ENCODE data around the gene PTGFRN.
"Not testable (repeated sequence)": the region's sequence is repeated elsewhere in the genome, so short reads cannot be mapped to it uniquely, and the experiment has no call there.

The PTGFRN gene

DNA sequence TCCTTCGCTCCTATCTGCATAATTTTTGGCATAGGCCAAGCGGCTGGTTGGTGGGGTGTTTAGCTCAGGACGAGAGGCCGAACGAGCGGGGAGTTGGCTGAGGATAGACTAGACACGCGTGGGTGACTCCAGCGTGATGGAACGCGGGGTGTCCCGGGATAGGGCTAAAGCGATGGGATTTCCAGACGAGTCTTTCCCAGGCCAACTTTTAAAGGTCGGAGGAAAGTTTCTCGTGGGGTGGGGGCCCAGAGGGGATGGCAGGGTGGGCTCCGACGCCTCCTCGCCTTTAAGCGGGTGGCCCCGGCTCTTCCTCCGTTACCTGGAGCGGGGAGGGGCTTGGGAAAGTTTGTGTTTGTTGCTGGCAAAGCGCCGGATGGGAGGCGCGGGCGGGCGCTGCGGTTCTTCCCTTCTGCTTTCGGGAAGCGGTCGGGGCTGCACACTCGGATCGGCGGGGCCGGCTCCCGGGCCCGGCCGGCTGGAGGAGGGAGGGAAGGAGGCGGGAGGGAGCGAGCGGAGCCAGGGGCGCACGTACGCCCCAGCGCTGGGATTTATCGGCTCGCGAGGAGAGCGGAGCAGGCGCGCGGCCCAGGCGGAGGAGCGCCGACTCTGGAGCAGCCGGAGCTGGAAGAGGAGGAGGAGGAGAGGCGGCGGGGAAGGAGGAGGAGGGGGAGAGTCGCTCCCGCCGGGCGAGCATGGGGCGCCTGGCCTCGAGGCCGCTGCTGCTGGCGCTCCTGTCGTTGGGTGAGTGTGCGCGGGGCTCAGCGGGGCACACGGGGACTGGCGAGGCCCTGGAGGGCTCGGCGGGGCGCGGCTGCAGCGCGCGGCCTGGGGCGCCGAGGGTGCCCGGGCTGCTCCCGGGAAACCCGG, at the start of gene PTGFRN:
PTGFRN (plus strand) TSS at position 405 of the 867 bp plus-strand sequence; CDS start at position 693, 288 bp downstream.
- H3K4me3 ChIP-seq (ENCODE audit: control insufficient read depth, low read depth, low read length), result peak within 1 kb of the TSS; percentile 69
- TF ChIP-seq, protein P1, sequence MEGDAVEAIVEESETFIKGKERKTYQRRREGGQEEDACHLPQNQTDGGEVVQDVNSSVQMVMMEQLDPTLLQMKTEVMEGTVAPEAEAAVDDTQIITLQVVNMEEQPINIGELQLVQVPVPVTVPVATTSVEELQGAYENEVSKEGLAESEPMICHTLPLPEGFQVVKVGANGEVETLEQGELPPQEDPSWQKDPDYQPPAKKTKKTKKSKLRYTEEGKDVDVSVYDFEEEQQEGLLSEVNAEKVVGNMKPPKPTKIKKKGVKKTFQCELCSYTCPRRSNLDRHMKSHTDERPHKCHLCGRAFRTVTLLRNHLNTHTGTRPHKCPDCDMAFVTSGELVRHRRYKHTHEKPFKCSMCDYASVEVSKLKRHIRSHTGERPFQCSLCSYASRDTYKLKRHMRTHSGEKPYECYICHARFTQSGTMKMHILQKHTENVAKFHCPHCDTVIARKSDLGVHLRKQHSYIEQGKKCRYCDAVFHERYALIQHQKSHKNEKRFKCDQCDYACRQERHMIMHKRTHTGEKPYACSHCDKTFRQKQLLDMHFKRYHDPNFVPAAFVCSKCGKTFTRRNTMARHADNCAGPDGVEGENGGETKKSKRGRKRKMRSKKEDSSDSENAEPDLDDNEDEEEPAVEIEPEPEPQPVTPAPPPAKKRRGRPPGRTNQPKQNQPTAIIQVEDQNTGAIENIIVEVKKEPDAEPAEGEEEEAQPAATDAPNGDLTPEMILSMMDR (IDR thresholded peaks at IDR 0.05; ENCODE audit: control insufficient read depth, insufficient read depth, low read depth, low read length, missing control alignments), result no peak
- peak; percentile 18 for DNase-seq (ENCODE audit: low read depth)

DNA sequence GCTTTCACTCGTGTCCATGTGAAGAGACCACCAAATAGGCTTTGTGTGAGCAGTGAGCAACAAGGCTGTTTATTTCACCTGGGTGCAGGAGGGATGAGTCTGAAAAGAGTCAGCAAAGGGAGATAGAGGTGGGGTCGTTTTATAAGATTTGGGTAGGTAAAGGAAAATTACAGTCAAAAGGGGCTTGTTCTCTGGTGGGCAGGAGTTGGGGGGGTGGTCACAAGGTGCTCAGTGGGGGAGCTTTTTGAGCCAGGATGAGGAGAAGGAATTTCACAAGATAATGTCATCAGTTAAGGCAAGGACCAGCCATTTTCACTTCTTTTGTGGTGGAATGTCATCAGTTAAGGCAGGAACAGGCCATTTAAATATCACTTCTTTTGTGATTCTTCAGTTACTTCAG, 49.5 kb upstream of the PTGFRN start:
- not testable (repeated sequence) for H3K4me3 ChIP-seq (ENCODE audit: control insufficient read depth, low read depth, low read length); DNase-seq (ENCODE audit: low read depth)

DNA sequence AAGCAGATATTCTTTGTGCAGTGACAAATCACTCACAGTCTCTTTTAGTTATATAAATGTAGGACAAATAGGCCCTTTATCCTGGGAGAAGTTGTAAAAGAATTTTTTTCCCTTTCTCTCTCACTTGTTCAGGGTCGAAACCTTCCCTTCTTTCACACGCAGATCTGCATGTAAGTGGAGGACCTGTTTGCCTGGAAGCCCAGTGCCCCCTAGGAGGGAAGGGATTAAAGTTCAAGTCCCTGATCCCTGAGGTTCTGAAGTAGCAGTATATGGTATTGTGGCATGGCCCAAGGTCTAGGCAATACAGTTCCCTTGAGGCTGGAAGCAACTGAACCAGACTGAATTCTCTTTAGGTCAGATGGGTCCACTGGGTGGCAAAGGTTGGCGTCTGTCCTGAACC, 48.6 kb upstream of the PTGFRN start:
- no peak for DNase-seq (ENCODE audit: low read depth)
- TF ChIP-seq, protein P1 (IDR thresholded peaks at IDR 0.05; ENCODE audit: control insufficient read depth, insufficient read depth, low read depth, low read length, missing control alignments), result no peak

DNA sequence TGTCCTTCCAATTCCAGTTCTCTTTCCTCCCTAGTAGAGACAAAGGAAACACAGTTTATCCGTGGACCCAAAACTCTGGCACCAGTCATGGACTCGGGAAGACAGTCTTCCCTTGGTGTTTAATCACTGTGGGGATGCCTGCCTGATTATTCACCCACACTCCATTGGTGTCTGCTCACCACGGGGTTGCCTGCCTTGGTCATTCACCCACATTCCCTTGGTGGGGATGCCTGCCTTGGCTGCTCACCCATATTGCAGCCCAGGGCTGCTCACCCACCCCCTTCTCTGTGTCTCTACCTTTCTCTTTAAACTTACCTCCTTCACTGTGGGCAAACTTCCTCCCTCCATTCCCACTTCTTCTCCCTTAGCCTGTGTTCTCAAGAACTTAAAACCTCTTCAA, 46.7 kb upstream of the PTGFRN start:
- not testable (repeated sequence) for DNase-seq (ENCODE audit: low read depth); H3K4me3 ChIP-seq (ENCODE audit: control insufficient read depth, low read depth, low read length)

More for the DNA sequence above, 48.6 kb upstream of the PTGFRN start:
- no peak overlapping the region for H3K4me3 ChIP-seq (ENCODE audit: control insufficient read depth, low read depth, low read length)

DNA sequence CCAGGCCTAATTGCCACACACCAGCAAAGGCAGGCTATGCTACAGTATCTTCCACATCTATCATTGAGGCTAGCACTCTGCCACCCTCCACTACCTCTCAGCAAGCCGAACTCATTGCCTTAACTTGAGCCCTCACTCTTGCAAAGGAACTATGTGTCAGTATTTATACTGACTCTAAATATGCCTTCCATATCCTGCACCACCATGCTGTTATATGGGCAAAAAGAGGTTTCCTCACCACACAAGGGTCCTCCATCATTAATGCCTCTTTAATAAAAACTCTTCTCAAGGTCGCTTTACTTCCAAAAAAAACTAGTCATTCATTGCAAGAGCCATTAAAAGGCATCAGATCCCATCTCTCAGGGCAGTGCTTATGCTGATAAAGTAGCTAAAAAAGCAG, 43.2 kb upstream of the PTGFRN start:
- not testable (repeated sequence) for DNase-seq (ENCODE audit: low read depth); H3K4me3 ChIP-seq (ENCODE audit: control insufficient read depth, low read depth, low read length)

DNA sequence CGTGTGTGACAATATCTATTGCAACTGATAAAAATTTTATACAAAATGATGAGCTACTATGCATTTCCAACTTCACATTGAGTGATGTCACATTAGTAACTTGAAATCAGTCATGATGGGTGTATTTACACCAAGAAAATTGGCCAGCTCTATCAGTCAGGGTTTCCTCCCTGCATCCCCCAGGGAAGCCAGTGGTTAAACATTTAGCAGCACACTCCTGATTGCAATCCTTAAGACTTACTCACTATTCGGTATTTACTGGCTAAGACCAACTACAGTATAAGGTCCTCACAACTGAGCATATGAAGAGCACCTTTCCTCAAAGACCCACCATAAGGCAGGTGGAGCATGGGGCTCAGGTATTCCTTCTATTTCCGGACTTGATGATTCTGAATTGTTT, 41.3 kb upstream of the PTGFRN start:
- no peak for DNase-seq (ENCODE audit: low read depth)
- TF ChIP-seq, protein P1 (IDR thresholded peaks at IDR 0.05; ENCODE audit: control insufficient read depth, insufficient read depth, low read depth, low read length, missing control alignments), result no peak
- no peak overlapping the region for H3K4me3 ChIP-seq (ENCODE audit: control insufficient read depth, low read depth, low read length)

DNA sequence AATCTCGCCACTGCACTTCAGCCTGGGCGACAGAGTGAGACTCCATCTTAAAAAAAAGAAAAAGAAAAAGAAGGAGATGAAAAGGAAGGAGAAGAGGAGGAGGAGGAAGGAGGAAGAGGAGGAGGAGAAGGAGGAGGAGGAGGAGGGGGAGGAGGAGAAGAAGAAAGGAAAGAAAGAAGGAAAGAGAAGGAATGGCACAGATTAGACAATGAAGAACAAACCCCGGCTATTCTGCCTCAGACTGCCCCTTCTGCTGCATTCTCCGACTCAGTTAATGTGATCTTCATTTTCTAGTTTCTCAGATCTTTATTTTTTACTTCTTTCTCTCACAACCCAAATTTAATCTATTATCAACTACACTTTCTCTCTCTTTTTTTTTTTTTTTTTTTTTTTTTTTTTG, 40.1 kb upstream of the PTGFRN start:
- DNase-seq (ENCODE audit: low read depth), result no peak
- no peak overlapping the region for H3K4me3 ChIP-seq (ENCODE audit: control insufficient read depth, low read depth, low read length)
- TF ChIP-seq, protein P1 (IDR thresholded peaks at IDR 0.05; ENCODE audit: control insufficient read depth, insufficient read depth, low read depth, low read length, missing control alignments), result no peak

DNA sequence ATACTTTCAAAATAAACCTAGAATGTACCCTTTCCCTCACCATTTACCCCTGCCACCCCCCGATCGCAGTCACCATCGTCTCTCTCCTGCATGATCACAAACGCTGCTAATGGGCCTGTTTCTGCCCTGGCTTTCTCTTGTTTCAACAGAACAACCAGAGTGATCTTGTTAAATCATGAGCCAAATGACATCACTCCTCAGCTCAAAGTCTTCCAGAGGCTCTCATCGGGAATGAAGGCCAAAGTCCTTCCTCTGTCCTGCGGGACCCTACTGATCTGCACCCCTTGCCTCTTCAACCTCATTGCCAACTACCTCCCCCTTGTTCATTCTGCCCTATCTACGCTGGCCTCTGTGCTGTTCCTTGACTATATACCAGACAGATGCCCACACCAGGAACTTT, 39.4 kb upstream of the PTGFRN start:
- no peak for DNase-seq (ENCODE audit: low read depth)
- H3K4me3 ChIP-seq (ENCODE audit: control insufficient read depth, low read depth, low read length), result no peak overlapping the region
- TF ChIP-seq, protein P1 (IDR thresholded peaks at IDR 0.05; ENCODE audit: control insufficient read depth, insufficient read depth, low read depth, low read length, missing control alignments), result no peak

Measured in AG09309 (cell line).